HUDEP-2 (cell line): Measurements from ENCODE around the gene CPT1B.
"Not testable (repeated sequence)": the region's sequence is repeated elsewhere in the genome, so short reads cannot be mapped to it uniquely, and the experiment has no call there.

ENCODE experiments used
- DNase-seq, 76 experiments: peaks; one replicate each; lab custom pipeline; 2025; ENCODE audit not compliant: unreplicated experiment in 76 of 76; lab: John Stamatoyannopoulos, UW

The CPT1B gene

DNA sequence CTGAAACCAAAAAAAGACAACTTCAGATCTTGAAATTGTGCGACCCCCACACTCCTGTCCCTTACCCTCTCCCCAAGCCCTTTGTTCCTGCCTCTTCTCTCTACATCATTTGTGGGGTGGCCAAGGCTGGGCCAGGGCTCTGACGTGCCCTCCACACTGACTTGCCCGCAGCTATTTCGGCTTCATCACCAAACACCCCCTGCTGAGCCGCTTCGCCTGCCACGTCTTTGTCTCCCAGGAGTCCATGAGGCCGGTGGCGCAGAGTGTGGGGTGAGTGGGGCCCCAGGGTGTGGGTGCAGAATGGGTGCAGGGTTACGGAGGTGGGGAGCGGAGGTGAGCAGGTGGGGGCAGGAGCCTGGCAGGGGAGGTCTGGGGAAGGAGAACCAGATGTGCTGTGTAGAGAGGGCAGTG is 31.8 kb upstream of the CPT1B start:
- no peak for DNase-seq

DNA sequence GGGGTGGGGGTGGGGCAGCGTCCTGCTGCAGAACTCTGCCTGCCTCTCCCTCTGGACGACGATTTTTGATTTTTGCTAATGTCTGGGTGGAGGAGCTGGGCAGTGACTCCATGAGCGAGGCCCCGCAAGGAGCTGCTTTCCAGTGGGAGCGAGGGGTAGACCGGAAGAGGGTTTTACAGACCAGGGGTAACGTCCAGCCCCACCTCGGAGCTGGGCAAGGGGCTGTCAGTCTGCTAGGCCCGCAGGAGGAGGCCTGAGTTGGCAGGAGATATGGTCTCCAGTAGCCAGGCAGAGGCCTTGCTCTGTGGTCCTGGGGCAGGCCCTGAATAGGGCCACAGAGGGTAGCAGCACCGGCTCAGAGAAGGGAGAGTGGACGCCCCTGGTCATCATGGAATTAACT is 31.4 kb upstream of the CPT1B start:
- DNase-seq = no peak

DNA sequence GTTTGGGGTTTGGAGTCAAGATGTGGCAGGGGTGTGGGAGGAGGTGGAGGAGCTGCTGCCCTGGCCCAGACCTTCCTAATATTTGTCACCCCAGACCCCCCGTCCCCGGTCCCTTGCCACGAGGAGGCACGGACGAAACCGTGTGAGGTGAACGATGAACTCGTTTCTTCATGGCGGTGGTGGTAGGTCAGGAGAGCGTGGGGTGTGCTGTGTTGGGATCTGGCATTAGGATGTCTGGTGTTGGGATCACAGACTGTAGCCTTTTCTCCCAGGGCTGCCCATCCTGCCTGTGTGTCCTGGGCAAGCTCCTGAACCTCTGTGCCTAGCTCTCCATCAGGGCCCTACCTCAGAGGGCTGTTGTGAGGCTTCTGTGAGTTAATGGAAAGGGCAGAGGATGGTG is 30.8 kb upstream of the CPT1B start:
- no peak for DNase-seq

DNA sequence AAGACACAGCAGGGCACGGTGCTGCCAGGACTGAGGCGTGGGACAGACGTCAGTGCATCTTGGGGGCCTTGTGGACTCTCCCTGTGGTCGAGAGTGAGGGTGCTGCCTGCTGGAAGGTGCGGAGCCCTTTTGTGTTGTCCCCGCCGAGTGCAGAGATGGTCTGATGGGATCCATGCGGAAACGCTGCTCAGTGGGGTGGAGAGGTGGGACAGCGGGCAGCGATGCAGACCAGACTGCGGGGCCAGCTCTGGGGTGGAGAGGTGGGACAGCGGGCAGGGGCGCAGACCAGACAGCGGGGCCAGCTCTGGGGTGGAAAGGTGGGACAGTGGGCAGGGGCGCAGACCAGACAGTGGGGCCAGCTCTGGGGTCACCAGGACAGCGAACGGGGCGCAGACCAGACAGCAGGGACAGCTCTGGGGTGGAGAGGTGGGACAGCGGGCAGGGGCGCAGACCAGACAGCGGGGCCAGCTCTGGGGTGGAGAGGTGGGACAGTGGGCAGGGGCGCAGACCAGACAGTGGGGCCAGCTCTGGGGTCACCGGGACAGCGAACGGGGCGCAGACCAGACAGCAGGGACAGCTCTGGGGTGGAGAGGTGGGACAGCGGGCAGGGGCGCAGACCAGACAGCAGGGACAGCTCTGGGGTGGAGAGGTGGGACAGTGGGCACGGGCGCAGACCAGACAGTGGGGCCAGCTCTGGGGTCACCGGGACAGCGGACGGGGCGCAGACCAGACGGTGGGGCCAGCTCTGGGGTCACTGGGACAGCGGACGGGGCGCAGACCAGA is 30.0 kb upstream of the CPT1B start:
- DNase-seq = not testable (repeated sequence)

DNA sequence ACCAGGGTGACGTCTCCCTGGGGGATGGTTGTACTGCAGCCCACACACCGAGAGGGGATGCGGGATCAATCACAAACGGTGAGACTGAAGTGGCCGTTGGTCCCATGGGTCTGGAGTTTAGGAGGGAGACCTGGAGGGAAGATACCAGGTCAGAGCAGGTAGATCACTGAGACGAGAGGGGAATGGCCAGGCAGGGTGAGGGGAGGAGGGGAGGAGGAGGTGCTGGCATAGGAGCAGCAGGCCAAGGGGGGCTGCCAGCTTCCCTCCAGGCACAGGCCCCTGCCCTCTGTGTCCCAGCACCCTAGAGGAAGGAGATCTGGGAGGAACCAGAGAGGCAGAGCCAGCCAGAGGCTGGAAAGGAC is 29.4 kb upstream of the CPT1B start:
- DNase-seq = no peak

- DNase-seq = no peak
Observed at GRCh38 chr22:50606946-50607658, 28.9 kb upstream of the CPT1B start.

DNA sequence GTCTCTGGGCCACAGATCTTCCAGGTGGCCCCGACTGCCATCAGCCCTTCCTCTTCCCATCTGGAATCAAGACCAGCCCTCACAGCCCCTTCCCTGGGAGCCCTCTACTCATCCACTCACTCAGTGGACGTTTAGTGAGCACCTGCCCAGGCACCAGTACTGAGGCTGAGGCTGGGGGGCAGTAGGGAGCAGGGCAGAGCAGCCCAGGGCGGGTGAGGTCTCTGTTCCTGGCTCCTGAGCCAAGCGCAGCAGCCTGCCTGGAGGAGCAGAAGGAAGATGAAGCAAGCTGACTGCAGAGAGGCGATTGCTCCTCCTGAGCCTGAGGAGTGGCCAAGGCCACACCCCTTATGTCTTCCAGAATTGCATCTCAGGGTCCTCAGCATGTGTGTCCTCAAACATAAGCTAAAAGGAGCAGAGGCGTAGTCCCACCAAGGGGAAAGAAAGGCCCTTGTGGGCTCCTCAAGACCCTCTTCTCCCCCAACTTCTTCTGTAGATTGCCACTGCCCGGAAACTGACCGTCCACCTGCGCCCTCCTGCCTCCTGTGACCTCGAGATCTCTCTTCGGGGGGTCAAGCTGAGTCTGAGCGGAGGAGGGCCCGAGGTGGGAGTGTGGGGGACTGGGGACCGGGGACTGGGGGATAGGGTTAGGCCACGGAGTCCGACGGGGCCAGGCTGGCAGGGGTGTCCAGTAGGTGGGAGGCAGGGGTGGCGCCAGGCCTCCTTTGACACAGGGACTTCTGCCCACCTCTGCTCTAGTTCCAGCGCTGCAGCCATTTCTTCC is 28.1 kb upstream of the CPT1B start:
- DNase-seq = no peak

DNA sequence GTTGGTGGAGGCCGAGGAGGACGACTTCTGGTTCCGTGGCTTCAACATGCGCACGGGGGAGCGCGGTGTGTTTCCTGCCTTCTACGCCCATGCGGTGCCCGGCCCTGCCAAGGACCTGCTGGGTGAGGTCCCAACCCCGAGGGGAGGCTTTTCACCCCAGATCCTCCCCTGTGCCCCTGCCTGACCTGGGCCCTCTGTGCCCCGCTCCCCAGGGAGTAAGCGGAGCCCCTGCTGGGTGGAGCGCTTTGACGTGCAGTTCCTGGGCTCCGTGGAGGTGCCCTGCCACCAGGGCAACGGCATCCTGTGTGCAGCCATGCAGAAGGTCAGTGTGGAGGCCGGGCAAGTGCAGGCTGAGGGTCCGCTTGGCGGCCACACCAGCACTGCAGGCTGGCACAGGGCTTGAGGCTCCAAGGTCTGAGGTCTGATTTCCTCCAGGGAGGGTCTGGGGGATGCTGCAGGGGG is 27.4 kb upstream of the CPT1B start:
- no peak for DNase-seq

DNA sequence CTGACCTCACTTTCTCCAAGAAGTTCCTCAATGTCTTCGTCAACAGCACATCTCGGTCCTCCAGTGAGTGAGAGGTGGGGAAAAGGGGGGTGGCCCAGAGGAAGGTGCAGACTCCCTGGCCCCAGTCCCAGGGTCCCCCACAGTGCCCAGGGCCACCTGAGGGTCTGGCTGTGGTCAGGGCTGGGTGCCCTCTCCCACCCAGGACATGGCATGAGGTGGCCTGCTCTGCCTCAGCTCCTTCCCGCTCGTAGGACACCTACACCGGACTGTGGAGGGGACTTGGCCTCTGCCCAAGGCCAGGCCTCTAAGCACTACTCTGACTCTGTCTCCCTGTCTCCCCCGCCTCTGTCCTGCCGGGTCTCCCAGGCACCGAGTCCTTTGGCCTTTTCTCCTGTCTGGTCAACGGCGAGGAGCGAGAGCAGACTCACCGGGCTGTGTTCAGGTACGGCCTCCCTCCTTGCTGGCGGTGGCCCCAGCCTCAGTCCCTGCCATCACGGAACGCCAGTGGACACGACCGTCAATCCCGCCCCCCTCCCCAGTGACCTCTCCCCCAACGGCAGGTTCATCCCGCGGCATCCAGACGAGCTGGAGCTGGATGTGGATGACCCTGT is 26.9 kb upstream of the CPT1B start:
- no peak for DNase-seq

DNA sequence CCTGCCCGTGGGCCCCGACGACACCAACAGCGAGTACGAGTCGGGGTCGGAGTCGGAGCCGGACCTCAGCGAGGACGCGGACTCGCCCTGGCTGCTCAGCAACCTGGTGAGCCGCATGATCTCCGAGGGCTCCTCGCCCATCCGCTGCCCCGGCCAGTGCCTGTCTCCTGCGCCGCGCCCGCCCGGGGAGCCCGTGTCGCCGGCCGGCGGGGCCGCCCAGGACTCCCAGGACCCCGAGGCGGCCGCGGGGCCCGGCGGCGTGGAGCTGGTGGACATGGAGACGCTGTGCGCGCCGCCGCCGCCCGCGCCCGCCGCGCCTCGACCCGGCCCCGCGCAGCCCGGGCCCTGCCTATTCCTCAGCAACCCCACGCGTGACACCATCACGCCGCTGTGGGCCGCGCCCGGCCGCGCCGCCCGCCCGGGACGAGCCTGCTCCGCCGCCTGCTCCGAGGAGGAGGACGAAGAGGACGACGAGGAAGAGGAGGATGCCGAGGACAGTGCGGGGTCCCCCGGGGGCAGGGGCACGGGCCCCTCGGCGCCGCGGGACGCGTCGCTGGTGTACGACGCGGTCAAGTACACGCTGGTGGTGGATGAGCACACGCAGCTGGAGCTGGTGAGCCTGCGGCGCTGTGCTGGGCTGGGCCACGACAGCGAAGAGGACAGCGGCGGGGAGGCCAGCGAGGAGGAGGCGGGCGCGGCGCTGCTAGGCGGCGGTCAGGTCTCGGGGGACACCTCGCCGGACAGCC is 26.2 kb upstream of the CPT1B start:
- no peak for DNase-seq

DNA sequence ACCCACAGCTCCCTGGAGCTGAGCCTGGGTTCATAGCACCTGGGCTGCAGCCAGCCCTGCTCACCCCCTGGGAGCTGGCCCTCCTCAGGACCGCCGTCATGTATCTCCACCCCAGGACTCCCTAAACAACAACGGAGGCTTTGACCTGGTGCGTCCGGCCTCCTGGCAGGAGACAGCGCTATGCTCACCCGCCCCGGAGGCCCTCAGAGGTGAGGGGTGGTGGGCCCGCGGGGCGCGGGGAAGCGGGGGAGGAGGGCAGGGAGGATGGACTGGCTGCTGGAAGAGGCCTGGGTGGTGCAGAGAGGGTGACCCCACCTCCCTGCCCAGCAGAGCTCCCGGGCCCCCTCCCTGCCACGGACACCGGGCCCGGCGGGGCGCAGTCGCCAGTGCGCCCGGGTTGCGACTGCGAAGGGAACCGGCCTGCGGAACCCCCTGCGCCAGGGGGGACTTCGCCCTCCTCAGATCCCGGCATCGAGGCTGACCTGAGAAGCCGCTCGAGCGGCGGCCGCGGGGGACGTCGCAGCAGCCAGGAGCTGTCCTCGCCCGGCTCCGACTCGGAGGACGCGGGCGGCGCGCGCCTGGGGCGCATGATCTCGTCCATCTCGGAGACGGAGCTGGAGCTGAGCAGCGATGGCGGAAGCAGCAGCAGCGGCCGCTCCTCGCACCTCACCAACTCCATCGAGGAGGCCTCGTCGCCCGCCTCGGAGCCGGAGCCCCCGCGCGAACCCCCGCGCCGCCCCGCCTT is 25.5 kb upstream of the CPT1B start:
- no peak for DNase-seq

- DNase-seq = no peak
Observed at GRCh38 chr22:50602338-50602700, 24.1 kb upstream of the CPT1B start.

GRCh38 chr22:50601669-50602337 is 23.6 kb upstream of the CPT1B start:
- no peak for DNase-seq

- DNase-seq = no peak
Observed at GRCh38 chr22:50600967-50601668, 22.9 kb upstream of the CPT1B start.

DNA sequence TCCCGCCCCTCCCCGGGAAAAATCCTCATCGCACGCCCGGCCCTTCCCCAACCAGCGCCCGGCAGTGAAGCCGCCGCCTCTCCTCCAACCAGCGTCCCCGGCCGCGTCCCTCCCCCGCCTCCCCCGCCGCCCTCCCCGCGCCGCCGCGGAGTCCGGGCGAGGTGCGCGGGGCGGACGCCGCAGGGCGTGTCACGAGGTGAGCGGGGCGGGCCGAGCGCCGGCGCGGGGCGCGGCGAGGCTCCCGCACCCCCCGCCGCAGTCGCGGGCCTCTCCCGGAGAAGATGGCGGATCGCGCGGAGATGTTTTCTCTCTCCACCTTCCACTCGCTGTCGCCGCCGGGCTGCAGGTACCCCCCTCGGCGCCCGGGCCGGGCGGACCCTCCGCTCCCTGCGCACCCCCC is 22.3 kb upstream of the CPT1B start, which contains the start of gene MAPK8IP2:
Gene MAPK8IP2 (plus strand): TSS at position 256 of the 400 bp plus-strand sequence. CDS start 26 bp downstream, at position 282.
- DNase-seq = peak in 1 of 76 experiments; percentile 15

DNA sequence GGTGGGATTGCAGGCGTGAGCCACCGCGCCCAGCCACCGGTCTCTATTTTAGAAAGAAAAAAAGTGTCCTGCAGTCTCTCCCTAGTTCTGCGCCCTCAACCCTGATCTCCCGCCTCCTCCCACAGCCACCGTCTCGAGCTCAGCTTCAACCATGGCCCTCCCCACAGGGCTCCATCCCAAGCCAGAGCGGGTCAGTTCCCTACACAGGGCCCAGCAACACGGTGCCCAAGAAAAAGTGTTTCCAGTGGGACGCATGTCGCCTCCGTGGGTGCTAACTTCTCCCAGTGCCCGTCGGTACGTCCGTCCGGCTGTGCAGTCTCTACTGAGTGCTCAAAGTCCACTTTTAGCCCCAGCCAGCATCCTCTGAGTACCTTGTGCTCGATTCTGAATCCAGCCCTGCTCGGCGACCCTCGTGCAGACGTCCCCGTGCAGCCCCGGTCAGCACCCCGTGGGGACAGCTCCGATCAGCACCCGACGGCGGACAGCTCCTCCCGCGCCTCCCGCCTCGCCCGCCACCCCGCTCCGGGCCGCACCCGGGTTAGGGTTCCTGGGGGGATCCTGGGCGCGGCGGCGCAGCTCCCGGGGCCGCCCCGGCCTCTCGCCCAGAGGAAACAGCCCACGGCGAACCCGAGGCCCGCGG is 21.7 kb upstream of the CPT1B start:
- peak in 23 of 76 experiments; percentile 6 to 54 (median 20) for DNase-seq

GRCh38 chr22:50597097-50597496 is 18.9 kb upstream of the CPT1B start:
- DNase-seq = no peak

GRCh38 chr22:50595189-50595588 is 17.0 kb upstream of the CPT1B start:
- DNase-seq = no peak
